GM18858 (cell line): ENCODE results near the gene ID1.
"Not testable (repeated sequence)": the region's sequence is repeated elsewhere in the genome, so short reads cannot be mapped to it uniquely, and the experiment has no call there.

Experiments
- ATAC-seq: cut with Tn5 transposase; IDR thresholded peaks from one replicate; pipeline ENCODE4 v1.9.1; 2021; ENCODE audit not compliant: unreplicated experiment

The ID1 gene

GRCh38 chr20:31573555-31574321, 31.4 kb upstream of the ID1 start:
- ATAC-seq: peak; percentile 3

- ATAC-seq: not testable (repeated sequence)
Measured at GRCh38 chr20:31574986-31575385, 30.1 kb upstream of the ID1 start.

GRCh38 chr20:31576751-31577150, 28.3 kb upstream of the ID1 start:
- ATAC-seq: no peak

GRCh38 chr20:31577194-31577593, 27.9 kb upstream of the ID1 start:
- ATAC-seq: no peak

GRCh38 chr20:31578448-31579138, 26.5 kb upstream of the ID1 start:
- ATAC-seq: no peak

GRCh38 chr20:31579245-31579644, 25.8 kb upstream of the ID1 start:
- no peak for ATAC-seq

- ATAC-seq: not testable (repeated sequence)
Measured at GRCh38 chr20:31579941-31580651, 25.0 kb upstream of the ID1 start.

GRCh38 chr20:31580706-31581105, 24.4 kb upstream of the ID1 start:
- ATAC-seq: no peak

GRCh38 chr20:31581391-31581790, 23.7 kb upstream of the ID1 start:
- ATAC-seq: no peak

GRCh38 chr20:31587545-31588389, 17.3 kb upstream of the ID1 start:
- ATAC-seq: no peak

- ATAC-seq: no peak
Measured at GRCh38 chr20:31590717-31591225, 14.3 kb upstream of the ID1 start.

- no peak for ATAC-seq
Measured at GRCh38 chr20:31593221-31594001, 11.7 kb upstream of the ID1 start.

- ATAC-seq: no peak
Measured at GRCh38 chr20:31594002-31594557, 11.0 kb upstream of the ID1 start.

- ATAC-seq: no peak
Measured at GRCh38 chr20:31594558-31595379, 10.3 kb upstream of the ID1 start.

- no peak for ATAC-seq
Measured at GRCh38 chr20:31595380-31595653, 9.8 kb upstream of the ID1 start.

GRCh38 chr20:31595654-31596411, 9.3 kb upstream of the ID1 start:
- ATAC-seq: no peak

GRCh38 chr20:31596412-31596715, 8.7 kb upstream of the ID1 start:
- ATAC-seq: not testable (repeated sequence)

GRCh38 chr20:31596831-31597480, 8.1 kb upstream of the ID1 start:
- ATAC-seq: no peak
